Ovary (tissue), 9 donors: ENCODE results near the gene DAB2IP. TPM values are rescaled to one million over a fixed set of nuclear protein-coding genes. Genes with fewer than 3 reads are reported as not detected.

Experiments
- DNase-seq, 5 donors: peaks; one replicate each; pipeline ENCODE4 v3.0.0-alpha.2; 2019 to 2020
- H3K27ac ChIP-seq, 2 donors: fragments of 200-600 bp; one replicate each; pipeline versions ENCODE4 v1.5.1 to v1.8.0; 2019 to 2022
- H3K27me3 ChIP-seq: fragments of 200-600 bp; one replicate; pipeline ENCODE4 v1.8.0; 2022
- H3K36me3 ChIP-seq: fragments of 200-600 bp; sonication (generic); one replicate; pipeline ENCODE4 v1.5.1; 2019
- H3K4me1 ChIP-seq: one replicate; pipeline ENCODE4 v1.8.1; 2013; ENCODE audit warnings: mild to moderate bottlenecking, moderate library complexity; ENCODE audit not compliant: insufficient read depth
- H3K4me3 ChIP-seq: fragments of 200-600 bp; sonication (generic); one replicate; pipeline ENCODE4 v1.5.1; 2017
- H3K9me3 ChIP-seq, 2 donors: fragments of 200-600 bp in 1 of 2; sonication (generic) in 1 of 2; one replicate each; pipeline versions ENCODE4 v1.5.1 to v1.8.1; 2013 to 2019; ENCODE audit warnings: mild to moderate bottlenecking in 1 of 2, moderate library complexity in 1 of 2
- CTCF ChIP-seq, 3 donors: fragments of 450-650 bp in 2 of 3; fragments of 200-600 bp in 1 of 3; IDR thresholded peaks; one replicate each; pipeline versions ENCODE4 v1.5.1 to v1.8.0; 2016 to 2022; ENCODE audit warnings: antibody characterized with exemption in 3 of 3, mild to moderate bottlenecking in 1 of 3
- EP300 ChIP-seq: sonication (generic); formaldehyde crosslinking; IDR thresholded peaks from one replicate; pipeline ENCODE4 v1.6.1; 2017; ENCODE audit warnings: antibody characterized with exemption
- POLR2A ChIP-seq: fragments of 450-650 bp; IDR thresholded peaks from one replicate; pipeline ENCODE4 v1.6.1; 2017; ENCODE audit warnings: antibody characterized with exemption, mild to moderate bottlenecking, moderate library complexity
- WGBS, 3 donors: extraction: QIAGEN DNeasy Blood & Tissue Kit in 1 of 3; methylation state at CpG; one replicate each; pipeline versions ENCODE4 v1.1.5 to v1.1.7; 2013 to 2017; 5-methylcytosine and 5-hydroxymethylcytosine counted together
- intact Hi-C, 4 donors: fragments of 100-400 bp; cut with DNase I; formaldehyde crosslinking; loops; one replicate each; pipeline versions ENCODE4 v1.11.0 to v1.15.1; 2022 to 2023
- polyA plus RNA-seq, 2 donors: library from polyadenylated mRNA; stranded (reverse); fragments of 200-250 nt in 1 of 2; fragments of 350-450 nt in 1 of 2; fragmentation: Illumina TruSeq in 1 of 2; extraction: RNeasy Lipid Tissue Mini Kit (QIAGEN cat#74804) in 1 of 2; gene quantifications; one replicate each; pipeline ENCODE4 v1.2.3, GENCODE V29; 2013 to 2014
- total RNA-seq, 7 donors: library from RNA; depleted of rRNA in 2 of 7; stranded (reverse); fragments of >200 nt in 2 of 7; fragmentation: NEBNext Ultra II Directional in 3 of 7; extraction: Animal tissue kit (Norgen Biotek cat#: 25700) in 3 of 7; gene quantifications; one replicate each; pipeline versions ENCODE4 v1.1.0 to v1.2.4, GENCODE V29; 2016 to 2023
- donor health status: DM: no; HTN: no; CAD: no; lungs with moderate emphysema.
- donor health status: DM: no; HTN: no; CAD: no.
- donor health status: Bipolar disorder and iron deficiency.
- donor health status: DM: yes; HTN: yes; CAD: no.
- donor health status: DM: no; HTN: no; CAD: no.
- donor health status: DM: yes; HTN: yes; CAD: no.

DAB2IP gene
- total and polyA plus RNA-seq, 9 donors, result 9.3 to 95.0 (median 70.6) TPM

GRCh38 chr9:121681404-121681803 is 30.0 kb downstream of the DAB2IP start:
- WGBS, 3 donors, result 92 to 96% (median 96%) methylated on average over 7 of the region's 7 CpGs
- Histone ChIP-seq H3K4me1 (no peaks in the 10 kb centered on the region), H3K27ac (no peak overlapping the region), H3K9me3 (no peaks in the 10 kb centered on the region), H3K36me3 (no peaks in the 10 kb centered on the region), H3K27me3 (no peaks in the 10 kb centered on the region), H3K4me3 (no peak overlapping the region)
- no peak for DNase-seq
- TF ChIP-seq POLR2A, result no peak
- no peak for TF ChIP-seq EP300
- TF ChIP-seq CTCF (IDR thresholded peaks at IDR 0.05), result no peak
- intact Hi-C loops, result loop anchor here in 2 of 4 donors (5.0 to 10.0 kb wide), 3 partner anchors 134 to 173 kb away; no protein-coding TSS in a partner anchor

- H3K27ac ChIP-seq, result no peak overlapping the region
- peaks cover 4% of the 10 kb centered on the region for H3K4me1 ChIP-seq
- no peaks in the 10 kb centered on the region for H3K27me3 ChIP-seq
- TF ChIP-seq POLR2A (no peak), CTCF (IDR thresholded peaks at IDR 0.05) (no peak), EP300 (no peak)
- no peak overlapping the region for H3K4me3 ChIP-seq
- intact Hi-C loops, result loop anchor here in 2 of 4 donors (5.0 to 10.0 kb wide), 3 partner anchors 135 to 173 kb away; no protein-coding TSS in a partner anchor
- H3K36me3 ChIP-seq, result no peaks in the 10 kb centered on the region
- DNase-seq, result peak in 1 of 5 donors; percentile 16
- no peaks in the 10 kb centered on the region for H3K9me3 ChIP-seq
- 71 to 84% (median 78%) methylated on average over 6 of the region's 6 CpGs for WGBS, 3 donors
These were observed 30.8 kb downstream of the DAB2IP start for GRCh38 chr9:121682201-121682600.

- no peak overlapping the region for H3K4me3 ChIP-seq
- H3K9me3 ChIP-seq, result no peaks in the 10 kb centered on the region
- TF ChIP-seq CTCF (IDR thresholded peaks at IDR 0.05) (no peak), POLR2A (no peak), EP300 (no peak)
- no peaks in the 10 kb centered on the region for H3K36me3 ChIP-seq
- no peak overlapping the region for H3K27ac ChIP-seq
- no peaks in the 10 kb centered on the region for H3K27me3 ChIP-seq
- intact Hi-C loops, result loop anchor here in 2 of 4 donors (5.0 to 10.0 kb wide), 3 partner anchors 136 to 172 kb away; no protein-coding TSS in a partner anchor
- H3K4me1 ChIP-seq, result peaks cover 4% of the 10 kb centered on the region
- DNase-seq, result peak in 1 of 5 donors; percentile 13
- 59 to 71% (median 62%) methylated on average over 5 of the region's 5 CpGs for WGBS, 3 donors
These were observed 31.6 kb downstream of the DAB2IP start for GRCh38 chr9:121682926-121683515.

GRCh38 chr9:121683652-121684051 is 32.2 kb downstream of the DAB2IP start:
- 91 to 100% (median 93%) methylated on average over 1 of the region's 1 CpG for WGBS, 3 donors
- Histone ChIP-seq H3K27ac (no peak overlapping the region), H3K36me3 (no peaks in the 10 kb centered on the region), H3K4me3 (no peak overlapping the region), H3K27me3 (no peaks in the 10 kb centered on the region), H3K9me3 (no peaks in the 10 kb centered on the region), H3K4me1 (peaks cover 4% of the 10 kb centered on the region)
- intact Hi-C loops, result loop anchor here in 2 of 4 donors (5.0 to 10.0 kb wide), 3 partner anchors 136 to 171 kb away; no protein-coding TSS in a partner anchor
- DNase-seq, result peak in 1 of 5 donors; percentile 1
- TF ChIP-seq EP300 (no peak), CTCF (IDR thresholded peaks at IDR 0.05) (no peak), POLR2A (no peak)
